ENCODE measurements around the gene CLTCL1. TPM values are rescaled to one million over a fixed set of nuclear protein-coding genes. Genes with fewer than 3 reads are reported as not detected.

The CLTCL1 gene
- total RNA-seq, 1 donor from 2014 or later: 28.2 TPM

DNA sequence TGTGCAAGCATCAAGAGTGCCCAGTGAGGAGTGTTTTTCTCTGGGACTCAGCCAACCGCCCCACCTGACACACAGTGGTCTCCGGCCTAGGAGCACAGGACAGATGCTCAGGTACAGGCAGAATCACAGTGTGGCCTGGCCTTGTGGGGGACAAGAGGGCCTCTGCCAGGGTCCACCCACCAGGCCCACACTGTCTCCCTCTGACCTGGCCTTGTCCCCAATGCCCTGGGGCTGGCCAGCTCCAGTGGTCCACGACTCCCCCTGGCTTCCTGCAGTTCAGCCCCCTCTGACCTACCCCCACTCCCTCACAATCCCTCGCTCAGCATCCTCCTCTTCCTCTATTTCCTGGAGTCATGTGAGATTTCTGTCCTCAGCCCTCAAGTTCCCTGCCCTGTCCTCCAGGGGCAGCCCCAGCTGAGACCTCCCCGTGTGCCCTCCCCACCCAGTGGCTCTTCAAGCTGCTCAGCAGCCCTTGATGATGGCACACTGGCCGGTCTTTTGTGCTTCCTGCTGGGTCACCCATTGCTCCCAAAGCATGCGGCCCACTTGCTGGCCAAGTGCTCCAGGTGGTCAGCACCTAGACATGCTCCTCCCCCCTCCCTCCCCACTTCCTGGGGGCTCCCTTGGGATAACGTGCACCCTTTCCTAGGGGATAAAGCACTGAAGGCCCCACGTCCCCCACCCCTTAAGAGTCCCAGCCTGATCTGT, 158.7 kb downstream of the CLTCL1 start:
- TF ChIP-seq, protein P1, sequence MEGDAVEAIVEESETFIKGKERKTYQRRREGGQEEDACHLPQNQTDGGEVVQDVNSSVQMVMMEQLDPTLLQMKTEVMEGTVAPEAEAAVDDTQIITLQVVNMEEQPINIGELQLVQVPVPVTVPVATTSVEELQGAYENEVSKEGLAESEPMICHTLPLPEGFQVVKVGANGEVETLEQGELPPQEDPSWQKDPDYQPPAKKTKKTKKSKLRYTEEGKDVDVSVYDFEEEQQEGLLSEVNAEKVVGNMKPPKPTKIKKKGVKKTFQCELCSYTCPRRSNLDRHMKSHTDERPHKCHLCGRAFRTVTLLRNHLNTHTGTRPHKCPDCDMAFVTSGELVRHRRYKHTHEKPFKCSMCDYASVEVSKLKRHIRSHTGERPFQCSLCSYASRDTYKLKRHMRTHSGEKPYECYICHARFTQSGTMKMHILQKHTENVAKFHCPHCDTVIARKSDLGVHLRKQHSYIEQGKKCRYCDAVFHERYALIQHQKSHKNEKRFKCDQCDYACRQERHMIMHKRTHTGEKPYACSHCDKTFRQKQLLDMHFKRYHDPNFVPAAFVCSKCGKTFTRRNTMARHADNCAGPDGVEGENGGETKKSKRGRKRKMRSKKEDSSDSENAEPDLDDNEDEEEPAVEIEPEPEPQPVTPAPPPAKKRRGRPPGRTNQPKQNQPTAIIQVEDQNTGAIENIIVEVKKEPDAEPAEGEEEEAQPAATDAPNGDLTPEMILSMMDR (IDR thresholded peaks at IDR 0.05; ENCODE audit: insufficient read depth, low read length, poor library complexity, severe bottlenecking): no peak
- Histone ChIP-seq H3K36me3 (ENCODE audit: control insufficient read depth, insufficient read depth, low read length) (no peaks in the 10 kb centered on the region), H3K4me3 (ENCODE audit: low read depth, low read length) (no peak overlapping the region), H3K27me3 (ENCODE audit: control insufficient read depth, insufficient read depth, low read length) (no peaks in the 10 kb centered on the region)
- DNase-seq (ENCODE audit: low read depth): no peak

DNA sequence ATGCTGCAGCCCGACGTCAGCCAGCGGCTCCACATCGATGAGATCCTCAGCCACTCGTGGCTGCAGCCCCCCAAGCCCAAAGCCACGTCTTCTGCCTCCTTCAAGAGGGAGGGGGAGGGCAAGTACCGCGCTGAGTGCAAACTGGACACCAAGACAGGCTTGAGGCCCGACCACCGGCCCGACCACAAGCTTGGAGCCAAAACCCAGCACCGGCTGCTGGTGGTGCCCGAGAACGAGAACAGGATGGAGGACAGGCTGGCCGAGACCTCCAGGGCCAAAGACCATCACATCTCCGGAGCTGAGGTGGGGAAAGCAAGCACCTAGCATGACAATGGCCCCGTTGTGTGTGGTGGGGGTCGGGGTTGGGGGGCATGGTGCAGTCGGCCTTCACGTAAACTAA, 159.4 kb downstream of the CLTCL1 start:
- no peak for DNase-seq (ENCODE audit: low read depth)
- TF ChIP-seq, protein P1 (IDR thresholded peaks at IDR 0.05; ENCODE audit: insufficient read depth, low read length, poor library complexity, severe bottlenecking): no peak
- Histone ChIP-seq H3K27me3 (ENCODE audit: control insufficient read depth, insufficient read depth, low read length) (no peaks in the 10 kb centered on the region), H3K4me3 (ENCODE audit: low read depth, low read length) (no peak overlapping the region), H3K36me3 (ENCODE audit: control insufficient read depth, insufficient read depth, low read length) (no peaks in the 10 kb centered on the region)

DNA sequence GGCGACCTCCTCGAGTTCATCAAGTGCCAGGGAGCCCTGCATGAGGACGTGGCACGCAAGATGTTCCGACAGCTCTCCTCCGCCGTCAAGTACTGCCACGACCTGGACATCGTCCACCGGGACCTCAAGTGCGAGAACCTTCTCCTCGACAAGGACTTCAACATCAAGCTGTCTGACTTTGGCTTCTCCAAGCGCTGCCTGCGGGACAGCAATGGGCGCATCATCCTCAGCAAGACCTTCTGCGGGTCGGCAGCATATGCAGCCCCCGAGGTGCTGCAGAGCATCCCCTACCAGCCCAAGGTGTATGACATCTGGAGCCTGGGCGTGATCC, 159.9 kb downstream of the CLTCL1 start:
- H3K27me3 ChIP-seq (ENCODE audit: control insufficient read depth, insufficient read depth, low read length): no peaks in the 10 kb centered on the region
- no peak for DNase-seq (ENCODE audit: low read depth)
- no peaks in the 10 kb centered on the region for H3K36me3 ChIP-seq (ENCODE audit: control insufficient read depth, insufficient read depth, low read length)
- no peak overlapping the region for H3K4me3 ChIP-seq (ENCODE audit: low read depth, low read length)
- TF ChIP-seq, protein P1 (IDR thresholded peaks at IDR 0.05; ENCODE audit: insufficient read depth, low read length, poor library complexity, severe bottlenecking): no peak

DNA sequence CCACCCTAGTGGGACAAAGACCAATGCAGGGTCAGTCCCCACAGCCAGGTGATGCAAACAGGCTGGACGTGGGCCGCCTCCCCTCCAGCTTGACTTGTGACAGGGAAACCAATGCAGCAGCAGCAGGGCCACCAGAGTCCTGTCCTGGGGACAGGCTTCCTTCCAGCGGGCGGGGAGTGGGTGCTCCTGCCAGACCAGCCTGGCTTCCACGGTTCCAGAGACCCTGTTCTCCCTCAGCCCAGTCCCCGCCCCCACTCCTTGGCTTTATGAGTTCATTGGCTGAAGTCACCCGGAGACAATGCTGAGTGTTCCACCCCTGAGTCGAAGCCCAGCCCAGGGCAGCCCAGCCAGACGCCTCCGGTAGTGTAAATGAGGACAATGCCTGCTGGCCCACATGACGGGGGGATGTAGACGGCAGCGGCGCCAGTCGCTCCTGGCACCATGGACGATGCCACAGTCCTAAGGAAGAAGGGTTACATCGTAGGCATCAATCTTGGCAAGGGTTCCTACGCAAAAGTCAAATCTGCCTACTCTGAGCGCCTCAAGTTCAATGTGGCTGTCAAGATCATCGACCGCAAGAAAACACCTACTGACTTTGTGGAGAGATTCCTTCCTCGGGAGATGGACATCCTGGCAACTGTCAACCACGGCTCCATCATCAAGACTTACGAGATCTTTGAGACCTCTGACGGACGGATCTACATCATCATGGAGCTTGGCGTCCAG, 160.4 kb downstream of the CLTCL1 start, which contains the start of gene TSSK2:
TSSK2 (plus strand) TSS at position 350 of the 726 bp plus-strand sequence; CDS start at position 442, 92 bp downstream.
- H3K36me3 ChIP-seq (ENCODE audit: control insufficient read depth, insufficient read depth, low read length): no peaks in the 10 kb centered on the region
- no peak for DNase-seq (ENCODE audit: low read depth)
- H3K27me3 ChIP-seq (ENCODE audit: control insufficient read depth, insufficient read depth, low read length): no peaks in the 10 kb centered on the region
- TF ChIP-seq, protein P1 (IDR thresholded peaks at IDR 0.05; ENCODE audit: insufficient read depth, low read length, poor library complexity, severe bottlenecking): no peak
- H3K4me3 ChIP-seq (ENCODE audit: low read depth, low read length): no peak within 1 kb of the TSS

DNA sequence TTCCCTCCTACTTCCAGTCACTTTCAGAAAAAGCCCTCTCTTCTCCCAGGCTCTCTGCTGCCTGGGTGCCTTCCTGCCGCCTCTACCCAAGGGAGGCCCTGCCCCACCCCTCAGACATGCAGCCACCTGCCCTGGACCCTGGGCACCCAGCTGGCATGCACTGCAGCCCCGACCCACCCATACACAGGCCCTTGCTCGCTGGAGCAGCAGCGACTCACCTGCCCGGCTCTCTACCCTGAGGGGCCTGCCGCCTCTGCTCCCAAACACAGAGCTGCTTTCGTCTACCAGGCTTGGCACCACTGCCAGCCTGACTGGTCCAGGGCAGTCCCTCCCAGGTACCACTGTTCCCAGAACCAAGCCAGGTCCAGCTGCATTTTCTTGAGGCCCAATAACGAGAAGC, 161.6 kb downstream of the CLTCL1 start:
- no peak for DNase-seq (ENCODE audit: low read depth)
- Histone ChIP-seq H3K4me3 (ENCODE audit: low read depth, low read length) (no peak overlapping the region), H3K36me3 (ENCODE audit: control insufficient read depth, insufficient read depth, low read length) (no peaks in the 10 kb centered on the region), H3K27me3 (ENCODE audit: control insufficient read depth, insufficient read depth, low read length) (no peaks in the 10 kb centered on the region)
- TF ChIP-seq, protein P1 (IDR thresholded peaks at IDR 0.05; ENCODE audit: insufficient read depth, low read length, poor library complexity, severe bottlenecking): no peak

Other genes starting within 250 kb of the CLTCL1 start
- 71.2 and 85.0 TPM in 2 replicates for gene DGCR2, start 169.3 kb downstream of the CLTCL1 start, total RNA-seq
- gene TSSK2, start 160.4 kb downstream of the CLTCL1 start, total RNA-seq: not detected in 2 replicates
- gene ESS2, start 147.1 kb downstream of the CLTCL1 start, total RNA-seq: 19.0 and 20.4 TPM in 2 replicates
- gene GSC2, start 141.4 kb downstream of the CLTCL1 start, total RNA-seq: not detected in 2 replicates
- 82.7 and 98.8 TPM in 2 replicates for gene SLC25A1, start 113.0 kb downstream of the CLTCL1 start, total RNA-seq
- 31.8 and 35.5 TPM in 2 replicates for gene HIRA, start 140.0 kb upstream of the CLTCL1 start, total RNA-seq
- 47.2 and 49.5 TPM in 2 replicates for gene MRPL40, start 140.8 kb upstream of the CLTCL1 start, total RNA-seq
- 37.9 and 42.3 TPM in 2 replicates for gene C22orf39, start 156.0 kb upstream of the CLTCL1 start, total RNA-seq
- 48.9 and 50.9 TPM in 2 replicates for gene UFD1, start 187.5 kb upstream of the CLTCL1 start, total RNA-seq
- 5.6 and 10.5 TPM in 2 replicates for gene CDC45, start 188.2 kb upstream of the CLTCL1 start, total RNA-seq
- gene CLDN5, start 232.7 kb upstream of the CLTCL1 start, total RNA-seq: 1.6 and 1.7 TPM in 2 replicates